Prostate gland (tissue), 2 donors: ENCODE results near the gene RAB3GAP2. TPM values are rescaled to one million over a fixed set of nuclear protein-coding genes. Genes with fewer than 3 reads are reported as not detected.
"Not testable (repeated sequence)": the region's sequence is repeated elsewhere in the genome, so short reads cannot be mapped to it uniquely, and the experiment has no call there.

ENCODE experiments used
- DNase-seq: peaks from one replicate; pipeline ENCODE4 v3.0.0-alpha.2; 2019; ENCODE audit warnings: low spot score
- H3K27ac ChIP-seq, 2 donors: fragments of 200-600 bp; sonication (generic); 2 replicates each; pipeline ENCODE4 v1.5.1; 2017 to 2019
- H3K27me3 ChIP-seq: fragments of 200-600 bp; sonication (generic); replicated peaks from 2 replicates; pipeline ENCODE4 v1.5.1; 2019; ENCODE audit not compliant: insufficient read depth
- H3K36me3 ChIP-seq, 2 donors: fragments of 200-600 bp; sonication (generic); 1 replicate in 1 of 2; 2 replicates in 1 of 2; pipeline versions ENCODE4 v1.5.1 to v1.8.1; 2017 to 2019
- H3K4me1 ChIP-seq: fragments of 200-600 bp; sonication (generic); replicated peaks from 2 replicates; pipeline ENCODE4 v1.5.1; 2019
- H3K4me3 ChIP-seq, 2 donors: fragments of 200-600 bp; sonication (generic); 2 replicates each; pipeline ENCODE4 v1.5.1; 2017 to 2019
- H3K9me3 ChIP-seq: fragments of 200-600 bp; sonication (generic); 2 replicates; pipeline ENCODE4 v1.5.1; 2017
- CTCF ChIP-seq, 4 experiments: fragments of 200-600 bp in 2 of 4; fragments of 450-650 bp in 2 of 4; sonication (generic) in 2 of 4; IDR thresholded peaks; 1 replicate in 3 of 4; 2 replicates in 1 of 4; pipeline ENCODE4 v1.5.1; 2016 to 2019; ENCODE audit warnings: antibody characterized with exemption in 4 of 4, mild to moderate bottlenecking in 2 of 4, moderate library complexity in 2 of 4
- POLR2A ChIP-seq: fragments of 450-650 bp; IDR thresholded peaks from one replicate; pipeline ENCODE4 v1.6.1; 2016; ENCODE audit warnings: antibody characterized with exemption, mild to moderate bottlenecking
- POLR2AphosphoS5 ChIP-seq: sonication (generic); formaldehyde crosslinking; IDR thresholded peaks from one replicate; pipeline ENCODE4 v1.6.1; 2017; ENCODE audit warnings: antibody characterized with exemption
- WGBS: methylation state at CpG from one replicate; pipeline ENCODE4 v1.1.5; 2018; 5-methylcytosine and 5-hydroxymethylcytosine counted together
- intact Hi-C: fragments of 100-400 bp; cut with DNase I; formaldehyde crosslinking; loops from one replicate; pipeline ENCODE4 v1.14.2; 2022
- total RNA-seq, 2 donors: library from RNA; depleted of rRNA; stranded (reverse); fragments of >200 nt; gene quantifications; one replicate each; pipeline ENCODE4 v1.1.0, GENCODE V29; 2016

Gene RAB3GAP2
- total RNA-seq, 2 donors from 2014 or later = 17.6 to 20.7 TPM

DNA sequence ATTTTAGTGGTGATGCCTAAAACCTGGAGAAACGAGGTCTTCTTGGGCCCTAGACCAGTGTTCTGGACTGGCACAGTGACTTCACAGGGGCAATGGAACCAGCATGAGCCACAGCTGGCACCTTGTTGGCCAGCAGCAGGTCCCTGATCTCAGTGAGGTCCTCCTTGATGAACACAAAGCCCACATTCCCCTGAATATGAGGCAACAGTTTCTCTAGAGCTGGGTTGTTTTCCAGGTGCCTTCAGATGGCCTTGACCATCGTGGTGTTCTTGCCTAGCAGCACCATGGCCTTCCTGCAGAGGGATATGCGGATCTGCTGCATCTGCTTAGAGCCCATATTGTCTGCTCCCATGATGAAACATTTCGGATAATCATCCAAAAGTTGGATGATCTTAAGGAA lies 44.9 kb upstream of the RAB3GAP2 start:
- intact Hi-C loops = no loop called here
- no peak overlapping the region for H3K27ac ChIP-seq
- no peak for TF ChIP-seq CTCF (IDR thresholded peaks at IDR 0.05)
- no peak for TF ChIP-seq POLR2AphosphoS5
- TF ChIP-seq POLR2A = no peak
- no peaks in the 10 kb centered on the region for H3K4me1 ChIP-seq
- WGBS = 86% methylated on average over 4 of the region's 4 CpGs
- no peak overlapping the region for H3K4me3 ChIP-seq
- H3K9me3 ChIP-seq = no peaks in the 10 kb centered on the region
- DNase-seq = no peak
- H3K27me3 ChIP-seq = no peaks in the 10 kb centered on the region
- H3K36me3 ChIP-seq = no peaks in the 10 kb centered on the region

GRCh38 chr1:220316305-220316704 lies 44.1 kb upstream of the RAB3GAP2 start:
- intact Hi-C loops = no loop called here
- 62% methylated on average over 3 of the region's 3 CpGs for WGBS

GRCh38 chr1:220315070-220315839 lies 43.0 kb upstream of the RAB3GAP2 start:
- no peaks in the 10 kb centered on the region for H3K4me1 ChIP-seq
- H3K9me3 ChIP-seq = no peaks in the 10 kb centered on the region
- no peak for DNase-seq
- H3K27ac ChIP-seq = no peak overlapping the region
- intact Hi-C loops = no loop called here
- TF ChIP-seq POLR2A = no peak
- no peak for TF ChIP-seq POLR2AphosphoS5
- no peaks in the 10 kb centered on the region for H3K27me3 ChIP-seq
- H3K36me3 ChIP-seq = no peaks in the 10 kb centered on the region
- no peak overlapping the region for H3K4me3 ChIP-seq
- 72% methylated on average over 4 of the region's 4 CpGs for WGBS

More at GRCh38 chr1:220316305-220316704, 44.1 kb upstream of the RAB3GAP2 start:
- Histone ChIP-seq H3K4me1 (no peaks in the 10 kb centered on the region), H3K27ac (no peak overlapping the region), H3K36me3 (no peaks in the 10 kb centered on the region), H3K27me3 (no peaks in the 10 kb centered on the region), H3K4me3 (no peak overlapping the region), H3K9me3 (no peaks in the 10 kb centered on the region)
- no peak for DNase-seq
- TF ChIP-seq POLR2AphosphoS5 (no peak), POLR2A (no peak), CTCF (IDR thresholded peaks at IDR 0.05) (no peak)

- no peak for DNase-seq
- H3K36me3 ChIP-seq = no peaks in the 10 kb centered on the region
- no peaks in the 10 kb centered on the region for H3K9me3 ChIP-seq
- TF ChIP-seq CTCF (IDR thresholded peaks at IDR 0.05) (no peak), POLR2AphosphoS5 (no peak), POLR2A (no peak)
- H3K27me3 ChIP-seq = no peaks in the 10 kb centered on the region
- WGBS = 57% methylated on average over 1 of the region's 1 CpG
- intact Hi-C loops = no loop called here
- H3K4me1 ChIP-seq = no peaks in the 10 kb centered on the region
- H3K4me3 ChIP-seq = no peak overlapping the region
- no peak overlapping the region for H3K27ac ChIP-seq
Observed at GRCh38 chr1:220313576-220313975, 41.3 kb upstream of the RAB3GAP2 start.

- DNase-seq, H3K4me3 ChIP-seq, H3K36me3 ChIP-seq, intact Hi-C loops, H3K27ac ChIP-seq, H3K4me1 ChIP-seq, H3K27me3 ChIP-seq, H3K9me3 ChIP-seq: not testable (repeated sequence)
- WGBS = 73% methylated on average over 4 of the region's 4 CpGs
Observed at GRCh38 chr1:220310147-220310546, 37.9 kb upstream of the RAB3GAP2 start.

DNA sequence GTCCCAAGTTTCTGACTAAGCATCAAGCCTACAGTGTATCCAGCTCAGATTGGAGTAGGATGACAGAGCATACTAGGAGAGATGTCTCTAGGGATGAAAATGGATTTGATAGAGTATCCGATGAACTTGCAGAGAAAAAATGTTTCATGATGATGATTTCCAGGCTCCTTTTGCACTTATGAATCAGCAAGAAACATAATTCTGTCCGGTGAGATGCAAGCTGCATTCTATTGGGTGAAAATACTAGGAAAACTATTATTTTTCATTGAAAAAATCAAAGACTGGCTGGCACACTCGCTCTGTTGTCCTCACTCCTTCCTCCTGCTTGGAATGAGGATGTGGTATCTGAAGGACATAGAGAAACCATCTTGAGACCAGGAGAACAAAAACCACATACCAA lies 35.4 kb upstream of the RAB3GAP2 start:
- H3K27ac ChIP-seq = no peak overlapping the region
- no peaks in the 10 kb centered on the region for H3K9me3 ChIP-seq
- no peaks in the 10 kb centered on the region for H3K27me3 ChIP-seq
- no peaks in the 10 kb centered on the region for H3K4me1 ChIP-seq
- H3K36me3 ChIP-seq = no peaks in the 10 kb centered on the region
- WGBS = 85% methylated on average over 3 of the region's 3 CpGs
- DNase-seq = no peak
- no peak overlapping the region for H3K4me3 ChIP-seq
- no peak for TF ChIP-seq POLR2AphosphoS5
- no peak for TF ChIP-seq POLR2A
- no peak for TF ChIP-seq CTCF (IDR thresholded peaks at IDR 0.05)
- intact Hi-C loops = no loop called here
